22Rv1 (cell line): ENCODE measurements around the gene PAIP2.

Experiments
- H3K27ac ChIP-seq: fragments of 450-650 bp; 2 replicates; pipeline ENCODE4 v1.5.1; 2017
- ZFX ChIP-seq: fragments of 450-650 bp; IDR thresholded peaks from 2 replicates; pipeline ENCODE4 v1.6.1; 2017; ENCODE audit warnings: antibody characterized with exemption, borderline replicate concordance
- TF ChIP-seq, protein P1 (sequence below): fragments of 450-650 bp; IDR thresholded peaks from 2 replicates; pipeline ENCODE4 v1.5.1; 2017; ENCODE audit warnings: mild to moderate bottlenecking

Gene PAIP2

DNA sequence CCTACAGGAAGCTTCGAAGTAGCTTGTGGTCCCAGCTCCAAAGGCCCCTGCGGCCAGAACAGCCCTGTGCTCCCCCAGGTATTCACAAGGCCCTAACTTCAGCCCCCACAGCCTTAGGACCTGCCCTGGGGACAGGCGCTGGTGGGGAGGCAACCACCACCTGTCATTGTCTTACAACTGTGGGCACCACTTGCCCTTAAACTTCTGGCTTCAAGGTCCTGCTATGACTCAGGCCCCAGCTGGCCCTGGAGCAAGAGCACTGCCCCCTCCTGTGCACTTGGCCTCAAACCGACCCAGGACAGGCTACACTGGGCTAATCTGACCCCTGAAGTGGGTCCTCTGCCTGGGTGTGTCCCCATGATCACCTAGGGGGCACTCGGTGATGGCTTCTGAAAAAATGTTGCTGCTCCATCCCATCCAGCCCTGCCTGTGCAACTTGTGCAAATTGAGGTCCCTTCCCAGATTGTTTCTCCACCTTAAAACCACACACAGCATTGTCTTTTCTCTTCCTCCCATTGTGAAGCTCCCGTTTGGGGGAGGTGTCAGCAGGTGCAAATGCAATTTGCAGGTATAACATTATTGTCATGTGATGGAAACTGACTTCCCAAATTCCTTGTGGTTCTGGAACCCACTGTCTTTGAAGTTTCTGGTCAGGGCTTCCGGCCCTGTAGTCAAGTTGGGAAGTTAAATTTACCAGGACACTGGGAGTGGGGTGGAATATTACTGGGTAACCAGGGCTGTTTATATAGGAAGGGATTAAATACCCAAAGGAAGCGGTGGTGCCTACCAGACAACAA, 54.4 kb downstream of the PAIP2 start:
- no peak for TF ChIP-seq ZFX
- TF ChIP-seq, protein P1, sequence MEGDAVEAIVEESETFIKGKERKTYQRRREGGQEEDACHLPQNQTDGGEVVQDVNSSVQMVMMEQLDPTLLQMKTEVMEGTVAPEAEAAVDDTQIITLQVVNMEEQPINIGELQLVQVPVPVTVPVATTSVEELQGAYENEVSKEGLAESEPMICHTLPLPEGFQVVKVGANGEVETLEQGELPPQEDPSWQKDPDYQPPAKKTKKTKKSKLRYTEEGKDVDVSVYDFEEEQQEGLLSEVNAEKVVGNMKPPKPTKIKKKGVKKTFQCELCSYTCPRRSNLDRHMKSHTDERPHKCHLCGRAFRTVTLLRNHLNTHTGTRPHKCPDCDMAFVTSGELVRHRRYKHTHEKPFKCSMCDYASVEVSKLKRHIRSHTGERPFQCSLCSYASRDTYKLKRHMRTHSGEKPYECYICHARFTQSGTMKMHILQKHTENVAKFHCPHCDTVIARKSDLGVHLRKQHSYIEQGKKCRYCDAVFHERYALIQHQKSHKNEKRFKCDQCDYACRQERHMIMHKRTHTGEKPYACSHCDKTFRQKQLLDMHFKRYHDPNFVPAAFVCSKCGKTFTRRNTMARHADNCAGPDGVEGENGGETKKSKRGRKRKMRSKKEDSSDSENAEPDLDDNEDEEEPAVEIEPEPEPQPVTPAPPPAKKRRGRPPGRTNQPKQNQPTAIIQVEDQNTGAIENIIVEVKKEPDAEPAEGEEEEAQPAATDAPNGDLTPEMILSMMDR, result no peak
- H3K27ac ChIP-seq, result no peak overlapping the region

DNA sequence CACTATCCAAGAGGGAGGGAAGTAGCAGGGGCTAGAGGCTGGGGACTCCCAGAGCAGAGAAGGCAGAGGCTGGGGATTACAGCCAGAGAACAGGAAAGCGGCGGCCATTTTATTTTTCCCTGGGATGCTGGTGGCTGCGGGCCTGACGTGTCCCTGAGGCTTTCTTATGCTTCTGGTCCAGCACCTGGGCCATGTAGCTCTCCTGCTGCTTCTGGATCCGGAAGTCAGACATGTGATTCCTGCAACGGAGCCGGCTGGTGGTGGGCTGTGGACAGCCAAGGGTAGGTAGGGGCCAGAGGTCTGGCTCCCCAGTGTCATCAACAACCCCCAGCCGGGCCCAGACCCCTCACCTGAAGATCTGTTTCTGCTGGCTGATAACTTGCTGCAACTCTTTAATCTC, 55.0 kb downstream of the PAIP2 start:
- TF ChIP-seq, protein P1, result no peak
- no peak for TF ChIP-seq ZFX
- no peak overlapping the region for H3K27ac ChIP-seq

DNA sequence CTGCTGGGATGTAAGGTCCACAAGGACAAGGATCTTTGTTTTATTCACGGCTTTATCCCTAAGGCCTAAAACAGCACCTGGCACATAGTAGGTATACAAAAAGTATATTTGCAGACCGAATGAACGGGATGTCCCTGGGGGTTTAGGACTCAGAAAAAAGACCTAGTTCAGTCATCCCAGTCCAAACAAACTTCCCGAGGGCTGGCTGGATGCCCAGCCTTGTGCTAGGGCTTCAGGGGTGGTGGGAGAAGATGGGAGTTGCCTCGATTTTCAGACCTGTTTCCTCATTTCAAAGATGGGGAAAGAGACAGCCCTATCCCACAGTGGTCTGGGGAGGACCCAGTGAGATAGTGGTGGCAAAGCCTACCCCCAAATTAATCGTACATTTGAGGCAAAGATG, 56.3 kb downstream of the PAIP2 start:
- TF ChIP-seq, protein P1, result no peak
- TF ChIP-seq ZFX, result no peak
- peak overlapping the region; percentile 5; the same call in 1 of the 2 replicates for H3K27ac ChIP-seq

DNA sequence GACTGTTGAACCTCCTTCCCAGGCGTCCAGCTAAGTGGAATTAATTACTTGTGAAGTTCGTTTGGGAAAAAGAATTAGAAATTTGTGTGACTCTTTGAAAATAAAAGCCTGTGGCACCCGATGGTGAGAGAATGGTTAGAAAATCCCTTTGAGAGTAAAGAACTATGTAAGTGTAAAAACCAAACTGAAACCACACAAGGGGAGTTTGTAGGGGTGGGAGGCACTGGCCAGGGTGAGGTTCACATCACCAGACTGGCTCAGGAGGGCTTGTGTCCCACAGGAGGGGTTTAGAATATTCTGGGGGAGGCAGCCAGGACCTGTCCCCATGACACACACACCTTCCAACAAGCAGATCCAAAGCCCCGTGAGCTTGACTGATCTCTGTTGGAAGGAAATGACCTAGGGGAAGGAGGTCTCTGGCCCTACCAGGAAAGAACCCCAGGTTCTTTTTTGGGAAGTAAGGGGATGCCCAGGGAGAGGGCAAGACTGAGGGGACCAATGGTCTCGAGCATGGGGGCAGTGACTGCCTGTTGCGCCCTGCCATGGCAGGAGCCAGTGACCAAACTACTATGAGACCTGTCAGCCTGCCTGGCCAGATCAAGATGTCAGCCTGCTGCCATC, 58.0 kb downstream of the PAIP2 start:
- H3K27ac ChIP-seq, result peak overlapping the region; percentile 12; the same call in 1 of the 2 replicates
- TF ChIP-seq, protein P1, result no peak
- no peak for TF ChIP-seq ZFX

DNA sequence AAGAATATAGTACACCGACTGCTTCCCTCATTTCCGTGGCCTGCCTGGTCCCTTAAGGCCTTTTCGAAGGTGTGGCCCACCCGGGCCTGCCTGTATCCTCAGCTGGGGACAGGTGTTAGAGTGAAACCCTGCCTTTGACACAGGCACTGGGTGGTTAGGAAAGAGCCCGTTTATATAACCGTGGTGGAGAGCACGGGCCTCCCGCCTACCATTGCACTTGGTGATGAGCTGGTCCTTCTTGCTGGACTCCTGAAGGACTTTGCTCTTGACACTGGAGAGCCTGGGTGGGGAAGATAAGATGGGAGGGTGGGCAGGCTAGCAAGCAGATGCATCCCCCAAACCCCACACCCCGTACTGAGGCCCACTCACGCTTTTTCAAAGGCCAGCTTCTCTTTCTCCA, 59.9 kb downstream of the PAIP2 start:
- TF ChIP-seq ZFX, result no peak
- TF ChIP-seq, protein P1, result no peak
- peak overlapping the region; percentile 90 for H3K27ac ChIP-seq

DNA sequence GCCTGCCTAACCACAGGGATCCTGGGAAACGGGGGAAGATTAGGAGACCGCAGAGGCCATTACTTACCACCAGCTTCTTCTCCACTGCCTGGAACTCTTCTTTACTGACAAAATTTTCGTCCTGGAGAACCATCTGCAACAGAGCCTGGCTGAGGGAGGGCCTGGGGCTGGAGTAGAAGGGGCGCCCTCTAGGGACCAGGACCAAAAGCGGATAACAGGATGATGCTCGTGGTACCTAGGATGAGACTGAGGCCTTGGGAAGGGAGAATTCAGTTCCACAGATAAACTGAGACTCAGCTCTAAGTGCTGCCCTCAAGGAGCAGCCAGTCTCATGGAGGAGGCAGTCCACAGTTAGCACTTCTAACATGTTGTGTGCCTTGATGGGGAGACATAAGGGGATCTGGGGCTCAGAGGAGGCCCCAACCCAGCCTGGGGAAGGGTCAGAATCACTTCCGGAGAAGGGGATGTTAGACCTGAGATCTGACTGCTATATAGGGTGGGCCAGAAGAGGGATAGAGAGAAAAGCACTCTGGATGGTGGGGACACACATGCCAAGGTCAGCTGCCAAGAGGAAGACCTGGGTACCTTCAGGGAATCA, 61.0 kb downstream of the PAIP2 start:
- H3K27ac ChIP-seq, result peak overlapping the region; percentile 90
- TF ChIP-seq, protein P1, result peak; percentile 77
- no peak for TF ChIP-seq ZFX

DNA sequence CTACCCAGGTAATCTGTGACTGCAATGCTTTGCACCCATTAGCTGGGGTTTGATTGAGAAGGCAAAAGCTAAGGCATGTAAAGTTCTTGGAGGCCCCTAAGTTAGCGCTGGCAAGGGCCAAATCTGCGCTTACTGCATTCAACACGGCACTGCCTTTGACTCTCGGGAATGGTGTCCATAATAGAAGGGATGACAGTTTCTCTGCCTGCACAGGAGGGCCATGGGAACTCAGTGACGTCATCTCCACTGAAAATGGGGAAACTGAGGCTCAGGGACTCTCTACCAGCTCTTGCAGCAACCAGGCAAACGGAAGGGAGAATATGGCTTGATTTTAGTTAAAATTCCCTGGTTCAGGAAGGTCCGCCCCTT, 61.7 kb downstream of the PAIP2 start:
- TF ChIP-seq ZFX, result no peak
- TF ChIP-seq, protein P1, result no peak
- peak overlapping the region; percentile 90 for H3K27ac ChIP-seq
